GM23248 (cell line): Measurements from ENCODE around the gene ANAPC7. TPM values are rescaled to one million over a fixed set of nuclear protein-coding genes. Genes with fewer than 3 reads are reported as not detected.
A peak's percentile ranks its signal among the peaks of the same experiment; 100 is the strongest.

ENCODE experiments used
- DNase-seq: peaks from one replicate; pipeline ENCODE4 v3.0.0-alpha.2; 2015
- H2AFZ ChIP-seq: fragments of 200-600 bp; sonication (generic); 2 replicates; pipeline ENCODE4 v1.6.1; 2016; ENCODE audit warnings: antibody characterized with exemption
- H3F3A ChIP-seq: fragments of 200-600 bp; sonication (generic); 2 replicates; pipeline ENCODE4 v1.6.1; 2016; ENCODE audit warnings: mild to moderate bottlenecking, antibody characterized with exemption, mixed run types; ENCODE audit not compliant: insufficient read depth
- H3K27ac ChIP-seq: fragments of 200-600 bp; sonication (generic); 2 replicates; pipeline ENCODE4 v1.5.1; 2016; ENCODE audit warnings: mild to moderate bottlenecking
- H3K27me3 ChIP-seq: fragments of 200-600 bp; sonication (generic); replicated peaks from 2 replicates; pipeline ENCODE4 v1.6.1; 2016; ENCODE audit warnings: mild to moderate bottlenecking; ENCODE audit not compliant: insufficient read depth
- H3K36me3 ChIP-seq: fragments of 200-600 bp; sonication (generic); 2 replicates; pipeline ENCODE4 v1.6.1; 2016; ENCODE audit warnings: low read depth, mild to moderate bottlenecking
- H3K4me1 ChIP-seq: fragments of 200-600 bp; sonication (generic); 2 replicates; pipeline ENCODE4 v1.6.1; 2016; ENCODE audit warnings: mild to moderate bottlenecking; ENCODE audit not compliant: insufficient read depth
- H3K4me2 ChIP-seq: fragments of 200-600 bp; sonication (generic); one replicate; pipeline ENCODE4 v1.6.1; 2016; ENCODE audit warnings: mild to moderate bottlenecking; ENCODE audit not compliant: unreplicated experiment
- H3K4me3 ChIP-seq: fragments of 200-600 bp; sonication (generic); 2 replicates; pipeline ENCODE4 v1.5.1; 2016; ENCODE audit warnings: mild to moderate bottlenecking
- H3K79me2 ChIP-seq: fragments of 200-600 bp; sonication (generic); 2 replicates; pipeline ENCODE4 v1.6.1; 2016; ENCODE audit warnings: mild to moderate bottlenecking; ENCODE audit not compliant: insufficient read depth
- H3K9ac ChIP-seq: fragments of 200-600 bp; sonication (generic); 2 replicates; pipeline ENCODE4 v1.6.1; 2016; ENCODE audit warnings: mild to moderate bottlenecking
- H3K9me2 ChIP-seq: fragments of 200-600 bp; sonication (generic); 2 replicates; pipeline ENCODE4 v1.6.1; 2016; ENCODE audit warnings: mixed run types, mild to moderate bottlenecking, moderate library complexity; ENCODE audit not compliant: insufficient read depth
- H3K9me3 ChIP-seq: fragments of 200-600 bp; sonication (generic); one replicate; pipeline ENCODE4 v1.6.1; 2017; ENCODE audit warnings: low read depth
- H4K20me1 ChIP-seq: fragments of 200-600 bp; sonication (generic); 2 replicates; pipeline ENCODE4 v1.6.0; 2016; ENCODE audit not compliant: insufficient read depth
- EZH2 ChIP-seq: fragments of 200-600 bp; sonication (generic); IDR thresholded peaks from 2 replicates; pipeline ENCODE4 v1.6.1; 2018; ENCODE audit warnings: antibody characterized with exemption, mild to moderate bottlenecking; ENCODE audit not compliant: insufficient read depth, poor library complexity, severe bottlenecking
- EZH2phosphoT487 ChIP-seq: fragments of 200-600 bp; sonication (generic); IDR thresholded peaks from 2 replicates; pipeline ENCODE4 v1.6.1; 2018; ENCODE audit warnings: antibody characterized with exemption, moderate library complexity, mild to moderate bottlenecking, low read depth; ENCODE audit not compliant: insufficient read depth
- WGBS, 2 experiments: methylation state at CpG; one replicate each; pipeline ENCODE4 v1.1.6; 2015 to 2017; ENCODE audit warnings: low lambda C conversion rate in 2 of 2, low coverage in 1 of 2; ENCODE audit errors: missing lambda C conversion rate in 2 of 2; 5-methylcytosine and 5-hydroxymethylcytosine counted together
- in situ Hi-C: fragments of 300-500 bp; cut with MboI; formaldehyde crosslinking; loops from 2 replicates; pipeline ENCODE4 v1.15.0; 2020
- polyA plus RNA-seq: library from polyadenylated mRNA; unstranded; fragments of >200 nt; fragmentation: Nextera tagmentation; extraction: Ambion mirVana; gene quantifications from 2 replicates; pipeline ENCODE4 v1.2.1, GENCODE V29; 2016
- total RNA-seq: library from RNA; depleted of rRNA; stranded (reverse); fragments of >200 nt; shearing (Covaris generic); gene quantifications from 2 replicates; pipeline ENCODE4 v1.2.3, GENCODE V29; 2014

Gene ANAPC7
- total and polyA plus RNA-seq, 2 experiments from 2014 or later: 35.5 to 46.5 TPM

DNA sequence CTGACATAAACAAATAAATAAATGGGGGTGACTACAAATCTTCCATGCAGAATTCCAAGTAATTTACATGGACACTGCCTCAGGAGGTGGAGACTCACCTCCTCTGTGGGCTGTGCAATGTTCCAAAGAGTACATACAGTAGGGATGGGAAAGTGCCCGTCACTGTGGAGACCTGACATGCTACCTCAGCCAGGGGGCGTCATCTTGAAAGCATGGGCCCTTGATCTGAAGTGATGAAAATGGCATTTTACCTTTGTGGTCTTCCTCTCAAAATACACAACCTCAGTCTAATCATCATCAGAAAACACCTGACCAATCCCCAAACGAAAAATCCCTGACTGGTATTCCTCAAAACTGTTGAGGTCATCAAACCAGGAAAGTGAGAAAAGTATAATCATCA lies 48.4 kb downstream of the ANAPC7 start:
- Histone ChIP-seq H3K36me3 (peaks cover 9% of the 10 kb centered on the region), H3K4me2 (no peak overlapping the region), H3K9me2 (no peaks in the 10 kb centered on the region), H3K4me3 (no peak overlapping the region), H3K27me3 (no peaks in the 10 kb centered on the region), H3K9me3 (no peaks in the 10 kb centered on the region), H3K79me2 (no peaks in the 10 kb centered on the region), H3K27ac (no peak overlapping the region), H3F3A (peaks cover 45% of the 10 kb centered on the region), H3K9ac (no peak overlapping the region), H3K4me1 (no peaks in the 10 kb centered on the region), H4K20me1 (no peaks in the 10 kb centered on the region), H2AFZ (no peak overlapping the region)
- TF ChIP-seq EZH2 (no peak), EZH2phosphoT487 (no peak)
- WGBS, 2 experiments: 22 to 27% methylated on average over 3 of the region's 3 CpGs
- peak; percentile 44 for DNase-seq
- in situ Hi-C loops: no loop called here

DNA sequence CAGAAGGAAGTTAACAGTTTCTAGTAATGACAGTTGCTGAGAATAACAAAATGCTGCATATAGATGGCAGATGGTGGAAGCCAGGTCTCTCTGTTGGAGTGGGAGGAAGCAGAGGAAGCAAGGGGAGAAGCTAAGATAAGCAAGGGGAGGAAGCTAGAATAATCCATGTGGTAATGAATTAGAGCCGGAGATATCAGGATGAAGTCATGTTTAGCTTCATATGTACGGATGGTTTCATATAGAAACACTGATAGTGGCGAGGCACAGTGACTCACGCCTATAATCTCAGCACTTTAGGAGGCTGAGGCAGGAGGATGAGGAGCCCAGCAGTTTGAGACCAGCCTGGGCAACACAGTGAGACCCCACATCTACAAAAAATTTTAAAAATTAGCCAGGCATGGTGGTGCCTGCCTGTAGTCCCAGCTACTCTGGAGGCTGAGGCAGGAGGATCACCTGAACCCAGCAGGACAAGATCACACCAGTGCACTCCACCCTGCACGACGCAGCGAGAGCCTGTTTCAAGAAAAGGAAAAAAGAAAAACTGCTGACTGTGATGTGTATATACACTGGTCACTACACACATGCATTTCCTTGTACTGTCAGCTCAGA lies 49.2 kb downstream of the ANAPC7 start:
- 93 to 95% methylated on average over 7 of the region's 7 CpGs for WGBS, 2 experiments
- TF ChIP-seq EZH2 (no peak), EZH2phosphoT487 (no peak)

DNA sequence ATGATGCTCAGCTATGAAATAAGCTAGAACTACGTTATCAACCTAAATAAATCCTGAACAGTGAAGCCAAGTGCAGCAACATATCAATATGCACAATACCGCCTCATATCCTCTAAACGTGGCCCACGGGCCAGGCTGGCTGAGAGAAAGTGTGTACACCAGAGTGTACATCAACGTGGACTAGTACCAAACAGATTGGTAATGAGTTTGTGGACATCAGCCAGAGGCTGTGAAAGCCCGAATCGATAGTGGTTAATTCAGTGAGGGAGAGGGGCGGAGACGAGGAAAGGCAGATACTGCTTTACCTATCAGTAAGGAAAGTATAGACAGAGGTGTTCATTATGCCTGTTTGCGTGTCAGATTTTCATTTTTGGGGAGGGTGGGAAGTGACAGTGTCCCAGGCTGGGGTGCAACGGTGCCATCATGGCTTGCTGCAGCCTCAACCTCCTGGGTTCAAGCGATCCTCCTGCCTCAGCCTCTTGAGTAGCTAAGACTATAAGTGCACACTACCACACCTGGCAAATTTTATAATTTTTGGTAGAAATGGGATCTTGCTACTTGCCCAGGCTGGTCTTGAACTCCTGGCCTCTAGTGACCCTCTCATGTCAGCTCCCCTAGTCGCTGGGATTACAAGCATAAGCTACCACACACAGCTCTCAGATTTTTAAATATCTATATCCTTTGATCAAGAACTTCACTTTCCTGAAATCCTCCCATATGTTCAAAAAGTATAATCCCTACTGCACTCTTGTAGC lies 50.1 kb downstream of the ANAPC7 start:
- Histone ChIP-seq H3K9me3 (no peaks in the 10 kb centered on the region), H3F3A (peaks cover 54% of the 10 kb centered on the region), H3K4me1 (no peaks in the 10 kb centered on the region), H3K4me3 (no peak overlapping the region), H3K79me2 (no peaks in the 10 kb centered on the region; the same call in 1 of the 2 replicates), H3K9ac (no peak overlapping the region), H3K36me3 (peaks cover 24% of the 10 kb centered on the region), H3K27ac (no peak overlapping the region), H3K4me2 (no peak overlapping the region), H3K27me3 (no peaks in the 10 kb centered on the region), H4K20me1 (no peaks in the 10 kb centered on the region), H2AFZ (no peak overlapping the region), H3K9me2 (no peaks in the 10 kb centered on the region)
- DNase-seq: no peak
- TF ChIP-seq EZH2 (no peak), EZH2phosphoT487 (no peak)
- in situ Hi-C loops: no loop called here
- 76 to 79% methylated on average over 13 of the region's 13 CpGs for WGBS, 2 experiments

More for the DNA sequence above, 49.2 kb downstream of the ANAPC7 start:
- no peak overlapping the region for H2AFZ ChIP-seq
- H3K9ac ChIP-seq: no peak overlapping the region
- H3K4me2 ChIP-seq: no peak overlapping the region
- H3K79me2 ChIP-seq: no peaks in the 10 kb centered on the region
- H3K9me3 ChIP-seq: no peaks in the 10 kb centered on the region
- peaks cover 52% of the 10 kb centered on the region for H3F3A ChIP-seq
- H3K4me3 ChIP-seq: no peak overlapping the region
- H3K4me1 ChIP-seq: no peaks in the 10 kb centered on the region
- no peak for DNase-seq
- no peaks in the 10 kb centered on the region for H4K20me1 ChIP-seq
- no peaks in the 10 kb centered on the region for H3K27me3 ChIP-seq
- in situ Hi-C loops: no loop called here
- peaks cover 16% of the 10 kb centered on the region for H3K36me3 ChIP-seq
- no peak overlapping the region for H3K27ac ChIP-seq
- no peaks in the 10 kb centered on the region for H3K9me2 ChIP-seq

DNA sequence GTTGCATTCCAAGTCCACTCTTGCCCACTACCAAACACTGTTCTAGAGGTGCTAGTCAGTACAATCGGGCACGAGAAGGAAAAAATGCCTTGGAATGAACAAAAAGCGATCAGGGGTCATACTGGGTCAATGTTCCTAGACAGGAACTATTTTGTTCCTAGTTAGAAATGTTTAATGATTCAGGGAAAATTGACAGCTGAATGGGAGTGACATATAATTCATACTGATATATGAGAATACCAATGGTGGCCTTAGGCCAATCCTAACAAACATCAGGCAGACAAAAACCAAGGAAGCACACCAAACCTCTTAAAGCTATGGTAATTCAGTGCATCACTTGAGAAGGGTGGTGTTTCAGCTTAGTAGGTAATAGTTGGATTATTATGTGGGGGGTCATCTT lies 51.1 kb downstream of the ANAPC7 start:
- Histone ChIP-seq H3K79me2 (peaks cover 5% of the 10 kb centered on the region; the same call in 1 of the 2 replicates), H3K9me2 (no peaks in the 10 kb centered on the region), H3K36me3 (peaks cover 33% of the 10 kb centered on the region), H4K20me1 (no peaks in the 10 kb centered on the region), H3K27me3 (no peaks in the 10 kb centered on the region), H3K27ac (no peak overlapping the region), H3K4me3 (no peak overlapping the region), H3F3A (peaks cover 61% of the 10 kb centered on the region), H3K4me1 (no peaks in the 10 kb centered on the region), H2AFZ (no peak overlapping the region), H3K9ac (no peak overlapping the region), H3K9me3 (no peaks in the 10 kb centered on the region), H3K4me2 (no peak overlapping the region)
- DNase-seq: no peak
- in situ Hi-C loops: no loop called here
- WGBS, 2 experiments: 88 to 89% methylated on average over 3 of the region's 3 CpGs
- no peak for TF ChIP-seq EZH2
- TF ChIP-seq EZH2phosphoT487: no peak
